Osteocyte (in vitro differentiated cells): Measurements from ENCODE around the gene CNKSR1. TPM values are rescaled to one million over a fixed set of nuclear protein-coding genes. Genes with fewer than 3 reads are reported as not detected.

Source experiments
- DNase-seq: peaks from one replicate; pipeline ENCODE4 v3.0.0; 2021; ENCODE audit warnings: mixed read lengths; ENCODE audit not compliant: unreplicated experiment; ENCODE audit errors: extremely low spot score
- H3K27ac Mint-ChIP-seq: one replicate; pipeline ENCODE4 v1.8.0; 2021; ENCODE audit warnings: mild to moderate bottlenecking, mixed read lengths; ENCODE audit not compliant: unreplicated experiment
- H3K27me3 Mint-ChIP-seq: one replicate; pipeline ENCODE4 v1.8.0; 2021; ENCODE audit warnings: mixed read lengths; ENCODE audit not compliant: unreplicated experiment
- H3K36me3 Mint-ChIP-seq: one replicate; pipeline ENCODE4 v1.8.0; 2021; ENCODE audit warnings: mixed read lengths; ENCODE audit not compliant: unreplicated experiment
- H3K4me1 Mint-ChIP-seq: one replicate; pipeline ENCODE4 v1.8.0; 2021; ENCODE audit warnings: mixed read lengths; ENCODE audit not compliant: unreplicated experiment
- H3K4me3 Mint-ChIP-seq: one replicate; pipeline ENCODE4 v1.8.0; 2021; ENCODE audit warnings: mild to moderate bottlenecking, moderate library complexity, mixed read lengths; ENCODE audit not compliant: unreplicated experiment
- H3K9me3 Mint-ChIP-seq: one replicate; pipeline ENCODE4 v1.8.0; 2021; ENCODE audit warnings: mixed read lengths; ENCODE audit not compliant: unreplicated experiment
- total RNA-seq: library from RNA; stranded (reverse); gene quantifications from 2 replicates; pipeline ENCODE4 v1.2.1, GENCODE V29; 2021
- TF ChIP-seq, protein P1 (sequence below): fragments of 200-600 bp; sonication (generic); IDR thresholded peaks from 2 replicates; pipeline ENCODE4 v1.5.0; 2021; ENCODE audit warnings: antibody characterized with exemption, mild to moderate bottlenecking, moderate library complexity

The CNKSR1 gene
- total RNA-seq, 1 donor from 2014 or later, result 1.1 TPM

DNA sequence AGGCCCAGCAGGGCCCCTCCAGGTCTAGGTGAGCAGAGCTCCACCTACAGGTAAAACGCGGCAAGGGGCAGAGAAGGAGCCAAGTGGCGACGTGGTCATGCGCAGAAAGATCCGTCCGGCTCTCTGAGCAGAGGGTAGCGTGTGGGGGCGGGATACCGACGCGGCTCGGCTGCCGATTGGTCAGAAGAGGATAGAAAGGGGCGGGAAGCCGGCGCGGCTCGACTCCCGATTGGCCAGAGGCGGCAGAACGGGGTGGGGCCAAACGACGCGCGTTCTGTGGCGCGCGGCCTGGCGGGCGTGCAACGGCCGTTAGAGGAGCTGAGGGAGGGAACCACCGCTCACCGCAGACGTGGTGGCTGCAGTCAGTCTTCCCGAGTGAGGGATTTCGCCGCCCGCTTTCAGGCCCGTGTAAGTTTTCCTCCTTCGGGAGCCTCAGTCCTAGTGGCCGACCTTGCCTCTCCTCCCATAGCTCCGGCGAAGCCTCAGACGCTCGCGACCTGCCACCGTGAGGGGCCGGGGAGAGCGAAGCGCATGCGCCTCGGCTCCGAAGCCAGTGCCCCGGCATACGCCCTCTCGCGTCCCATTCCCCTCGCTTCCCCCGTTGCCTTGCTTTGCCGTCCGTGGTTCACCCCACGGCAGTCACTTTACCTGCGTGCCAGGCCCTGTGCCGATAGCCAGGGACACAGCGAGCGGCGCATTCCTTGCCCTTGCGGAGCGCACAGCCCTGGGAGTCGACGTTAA is 56.8 kb downstream of the CNKSR1 start, which contains the start of gene CEP85:
Gene CEP85 (plus strand): TSS at position 298 of the 741 bp plus-strand sequence. CDS start 5,584 bp downstream, outside the sequence.
- Mint-ChIP-seq H3K9me3 (no peaks in the 10 kb centered on the region), H3K27ac (peak within 1 kb of the TSS; percentile 97), H3K4me1 (peaks cover 36% of the 10 kb centered on the region), H3K4me3 (peak within 1 kb of the TSS; percentile 90), H3K36me3 (no peaks in the 10 kb centered on the region), H3K27me3 (no peaks in the 10 kb centered on the region)
- peak; percentile 99 for DNase-seq
- TF ChIP-seq, protein P1, sequence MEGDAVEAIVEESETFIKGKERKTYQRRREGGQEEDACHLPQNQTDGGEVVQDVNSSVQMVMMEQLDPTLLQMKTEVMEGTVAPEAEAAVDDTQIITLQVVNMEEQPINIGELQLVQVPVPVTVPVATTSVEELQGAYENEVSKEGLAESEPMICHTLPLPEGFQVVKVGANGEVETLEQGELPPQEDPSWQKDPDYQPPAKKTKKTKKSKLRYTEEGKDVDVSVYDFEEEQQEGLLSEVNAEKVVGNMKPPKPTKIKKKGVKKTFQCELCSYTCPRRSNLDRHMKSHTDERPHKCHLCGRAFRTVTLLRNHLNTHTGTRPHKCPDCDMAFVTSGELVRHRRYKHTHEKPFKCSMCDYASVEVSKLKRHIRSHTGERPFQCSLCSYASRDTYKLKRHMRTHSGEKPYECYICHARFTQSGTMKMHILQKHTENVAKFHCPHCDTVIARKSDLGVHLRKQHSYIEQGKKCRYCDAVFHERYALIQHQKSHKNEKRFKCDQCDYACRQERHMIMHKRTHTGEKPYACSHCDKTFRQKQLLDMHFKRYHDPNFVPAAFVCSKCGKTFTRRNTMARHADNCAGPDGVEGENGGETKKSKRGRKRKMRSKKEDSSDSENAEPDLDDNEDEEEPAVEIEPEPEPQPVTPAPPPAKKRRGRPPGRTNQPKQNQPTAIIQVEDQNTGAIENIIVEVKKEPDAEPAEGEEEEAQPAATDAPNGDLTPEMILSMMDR, result peak; percentile 84

DNA sequence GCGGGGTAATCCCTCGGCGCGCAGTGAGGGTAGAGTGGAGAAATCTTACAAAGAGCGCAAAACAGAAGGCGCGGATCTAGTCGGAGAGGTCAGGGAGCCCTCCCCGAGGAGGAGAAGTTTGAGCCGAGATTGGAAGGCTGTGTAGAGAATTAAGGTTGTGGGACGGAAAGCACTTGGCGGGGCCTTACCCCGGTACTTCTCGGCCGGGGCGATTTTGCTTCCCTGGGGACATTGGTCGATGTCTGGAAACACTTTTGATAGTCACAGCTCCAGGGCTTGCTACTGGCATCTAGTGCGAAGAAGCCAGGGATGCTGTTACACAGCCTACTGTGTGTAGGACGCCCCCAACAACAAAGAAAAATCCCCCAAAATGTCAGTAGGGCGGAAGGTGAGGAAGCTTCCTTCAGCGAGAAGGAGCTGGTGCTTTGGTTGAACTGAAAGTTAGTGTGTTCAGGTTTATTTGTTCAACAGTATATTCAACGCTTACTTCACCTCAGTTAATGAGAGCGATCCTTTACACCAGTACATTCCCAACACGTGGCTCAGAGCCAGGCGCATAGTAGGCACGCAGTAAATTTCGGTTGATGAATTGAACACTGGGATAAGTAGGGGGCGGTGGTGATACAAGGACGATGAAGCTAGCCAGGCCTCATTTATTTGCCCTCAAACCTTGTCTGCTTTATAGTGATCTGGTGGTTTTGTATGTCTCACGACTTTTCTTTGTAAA is 57.5 kb downstream of the CNKSR1 start:
- H3K27me3 Mint-ChIP-seq, result no peaks in the 10 kb centered on the region
- H3K4me1 Mint-ChIP-seq, result peaks cover 40% of the 10 kb centered on the region
- TF ChIP-seq, protein P1, result no peak
- peak overlapping the region; percentile 90 for H3K4me3 Mint-ChIP-seq
- no peaks in the 10 kb centered on the region for H3K9me3 Mint-ChIP-seq
- no peak for DNase-seq
- H3K36me3 Mint-ChIP-seq, result no peaks in the 10 kb centered on the region
- peak overlapping the region; percentile 97 for H3K27ac Mint-ChIP-seq

DNA sequence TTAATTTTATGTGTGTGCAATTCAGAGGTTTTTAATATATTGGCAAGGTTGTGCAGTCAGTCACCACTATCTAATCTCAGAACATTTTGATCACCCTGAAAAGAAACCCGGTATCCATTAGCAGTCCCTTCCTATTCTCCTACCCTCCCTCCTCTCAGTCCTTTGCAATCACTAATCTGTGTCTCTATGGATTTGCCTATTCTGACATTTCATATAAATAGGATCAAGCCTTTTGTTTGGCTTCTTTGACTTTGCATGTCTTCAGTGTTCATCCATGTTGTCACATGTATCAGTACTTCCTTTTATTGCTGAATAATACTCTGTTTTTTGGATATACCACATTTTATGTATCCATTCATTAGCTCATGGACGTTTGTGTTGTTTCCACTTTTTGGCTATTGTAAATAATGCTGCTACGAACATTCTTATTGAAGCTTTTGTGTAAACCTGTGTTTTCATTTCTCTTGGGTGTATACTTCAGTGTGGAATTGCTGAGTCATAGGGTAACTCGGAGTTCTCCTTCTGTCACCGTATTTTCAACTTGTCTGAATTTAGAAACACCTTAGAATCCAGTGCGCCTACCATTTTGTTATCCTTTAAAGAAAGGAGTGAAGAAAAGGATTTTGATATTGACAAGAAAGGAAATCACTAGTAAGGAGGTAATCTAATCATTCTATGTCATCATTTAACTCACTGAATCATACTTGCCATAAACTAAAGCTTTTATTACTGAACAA is 60.1 kb downstream of the CNKSR1 start:
- DNase-seq, result no peak
- TF ChIP-seq, protein P1, result no peak
- Mint-ChIP-seq H3K36me3 (peaks cover 2% of the 10 kb centered on the region), H3K4me3 (peak overlapping the region; percentile 12), H3K27ac (peak overlapping the region; percentile 78), H3K4me1 (peaks cover 50% of the 10 kb centered on the region), H3K27me3 (no peaks in the 10 kb centered on the region), H3K9me3 (no peaks in the 10 kb centered on the region)

Other genes starting within 250 kb of the CNKSR1 start
- 8.4 and 10.4 TPM in 2 replicates for gene PAFAH2, start 179.4 kb upstream of the CNKSR1 start, total RNA-seq
- 0.30 and 0.34 TPM in 2 replicates for gene EXTL1, start 155.7 kb upstream of the CNKSR1 start, total RNA-seq
- gene SLC30A2, start 131.4 kb upstream of the CNKSR1 start, total RNA-seq, result not detected in 2 replicates
- gene TRIM63, start 109.9 kb upstream of the CNKSR1 start, total RNA-seq, result 0.21 TPM in 1 of 2 replicates, not detected in the other
- 7.6 and 7.8 TPM in 2 replicates for gene PDIK1L, start 65.7 kb upstream of the CNKSR1 start, total RNA-seq
- not detected in 2 replicates for gene FAM110D, start 18.4 kb upstream of the CNKSR1 start, total RNA-seq
- gene C1orf232, start 8.5 kb upstream of the CNKSR1 start, total RNA-seq, result not detected in 2 replicates
- 26.8 and 28.6 TPM in 2 replicates for gene ZNF593, start 7.6 kb upstream of the CNKSR1 start, total RNA-seq
- not detected in 2 replicates for gene ZNF593OS, start 5.7 kb upstream of the CNKSR1 start, total RNA-seq
- not detected in 2 replicates for gene CATSPER4, start 13.1 kb downstream of the CNKSR1 start, total RNA-seq
- gene CEP85, start 56.7 kb downstream of the CNKSR1 start, total RNA-seq, result 16.5 and 17.7 TPM in 2 replicates
- 138 and 140 TPM in 2 replicates for gene SH3BGRL3, start 102.6 kb downstream of the CNKSR1 start, total RNA-seq
- 16.6 and 17.0 TPM in 2 replicates for gene UBXN11, start 129.1 kb downstream of the CNKSR1 start, total RNA-seq
- not detected in 2 replicates for gene CD52, start 140.5 kb downstream of the CNKSR1 start, total RNA-seq
- gene CRYBG2, start 176.6 kb downstream of the CNKSR1 start, total RNA-seq, result not detected in 2 replicates
- gene ZNF683, start 195.3 kb downstream of the CNKSR1 start, total RNA-seq, result not detected in 2 replicates
- not detected in 2 replicates for gene LIN28A, start 233.3 kb downstream of the CNKSR1 start, total RNA-seq